Caco-2 (cell line): ENCODE data around the gene SMIM14. TPM values are rescaled to one million over a fixed set of nuclear protein-coding genes. Genes with fewer than 3 reads are reported as not detected.
"Not testable (repeated sequence)": the region's sequence is repeated elsewhere in the genome, so short reads cannot be mapped to it uniquely, and the experiment has no call there.

Experiments used
- BruUV-seq: library from RNA; stranded (reverse); fragments of 400-500 nt; replicated peaks from 2 replicates; lab custom pipeline; 2021; lab: Mats Ljungman, UMichigan
- CTCF ChIA-PET: fragments of 300-600 bp; sonication (Branson Sonifier 250); formaldehyde crosslinking; loops from one replicate; lab custom pipeline; 2022; ENCODE audit warnings: antibody characterized with exemption; lab: Charles Lee
- POLR2A ChIA-PET: fragments of 300-600 bp; sonication (Branson Sonifier 250); formaldehyde crosslinking; loops from one replicate; lab custom pipeline; 2022; ENCODE audit warnings: antibody characterized with exemption; lab: Charles Lee
- DNase-seq, 2 experiments: peaks; one replicate each; pipeline versions ENCODE4 v3.0.0 to v3.0.0-alpha.2; 2020 to 2022
- H3K27me3 ChIP-seq: replicated peaks from 2 replicates; pipeline ENCODE4 v1.6.0; 2011; ENCODE audit warnings: low read length; ENCODE audit not compliant: control insufficient read depth, insufficient read depth
- H3K36me3 ChIP-seq: 2 replicates; pipeline ENCODE4 v1.5.1; 2011; ENCODE audit warnings: low read length; ENCODE audit not compliant: control insufficient read depth, insufficient read depth
- H3K4me1 ChIP-seq: fragments of 250-450 bp; sonication (Bioruptor Pico); 2 replicates; pipeline ENCODE4 v1.5.1; 2020; ENCODE audit warnings: mild to moderate bottlenecking
- H3K4me3 ChIP-seq: 2 replicates; pipeline ENCODE4 v1.5.1; 2011; ENCODE audit warnings: low read depth, mild to moderate bottlenecking, control low read depth, low read length
- H3K9me3 ChIP-seq: fragments of 250-450 bp; sonication (Bioruptor Pico); 2 replicates; pipeline ENCODE4 v1.5.1; 2020; ENCODE audit warnings: mild to moderate bottlenecking, moderate library complexity
- H3K27ac Mint-ChIP-seq: one replicate; pipeline ENCODE4 v1.8.0; 2022; ENCODE audit warnings: mixed read lengths; ENCODE audit not compliant: unreplicated experiment
- H3K27me3 Mint-ChIP-seq: one replicate; pipeline ENCODE4 v1.8.0; 2022; ENCODE audit warnings: mixed read lengths; ENCODE audit not compliant: insufficient read depth, unreplicated experiment
- H3K36me3 Mint-ChIP-seq: one replicate; pipeline ENCODE4 v1.8.0; 2022; ENCODE audit warnings: mild to moderate bottlenecking, mixed read lengths; ENCODE audit not compliant: insufficient read depth, unreplicated experiment
- H3K4me1 Mint-ChIP-seq: one replicate; pipeline ENCODE4 v1.8.0; 2022; ENCODE audit warnings: low read depth, mixed read lengths; ENCODE audit not compliant: unreplicated experiment
- H3K4me3 Mint-ChIP-seq: one replicate; pipeline ENCODE4 v1.8.0; 2022; ENCODE audit warnings: mild to moderate bottlenecking, moderate library complexity, mixed read lengths; ENCODE audit not compliant: unreplicated experiment
- H3K9me3 Mint-ChIP-seq: one replicate; pipeline ENCODE4 v1.8.0; 2022; ENCODE audit warnings: mixed read lengths; ENCODE audit not compliant: unreplicated experiment
- CTCF ChIP-seq, 2 experiments: fragments of 200-600 bp in 1 of 2; IDR thresholded peaks; 1 replicate in 1 of 2; 2 replicates in 1 of 2; pipeline versions ENCODE4 v1.5.1 to v1.8.0; 2011 to 2022; ENCODE audit warnings: antibody characterized with exemption in 1 of 2, control low read depth in 1 of 2, inconsistent platforms in 1 of 2, low read depth in 1 of 2, low read length in 1 of 2, mild to moderate bottlenecking in 1 of 2, moderate library complexity in 1 of 2; ENCODE audit not compliant: insufficient read depth in 1 of 2, severe bottlenecking in 1 of 2, unreplicated experiment in 1 of 2
- intact Hi-C: fragments of 100-400 bp; cut with micrococcal nuclease; formaldehyde crosslinking; loops from one replicate; pipeline ENCODE4 v1.10.0; 2022; ENCODE audit not compliant: unreplicated experiment
- total RNA-seq: library from RNA; stranded (reverse); gene quantifications from 2 replicates; pipeline ENCODE4 v1.2.3, GENCODE V29; 2022

The SMIM14 gene
- total RNA-seq, 1 experiment from 2014 or later, result 41.0 TPM

GRCh38 chr4:39505581-39505980 lies 133.1 kb downstream of the SMIM14 start:
- peaks cover 94% of the 10 kb centered on the region for H3K36me3 Mint-ChIP-seq
- no peaks in the 10 kb centered on the region for H3K4me1 Mint-ChIP-seq
- no peak overlapping the region for H3K4me3 Mint-ChIP-seq
- Histone ChIP-seq H3K9me3 (no peaks in the 10 kb centered on the region), H3K4me3 (no peak overlapping the region), H3K4me1 (no peaks in the 10 kb centered on the region), H3K36me3 (peaks cover 5% of the 10 kb centered on the region), H3K27me3 (no peaks in the 10 kb centered on the region)
- H3K27ac Mint-ChIP-seq, result no peak overlapping the region
- intact Hi-C loops, result no loop called here
- TF ChIP-seq CTCF (IDR thresholded peaks at IDR 0.05; ENCODE audit: insufficient read depth in 1 of 2, low read depth in 1 of 2, low read length in 1 of 2, severe bottlenecking in 1 of 2, unreplicated experiment in 1 of 2), result no peak
- ChIA-PET CTCF (interaction anchor here (0.6 kb wide), 1 partner anchor 10 kb away, joined by 4 read pairs; no protein-coding TSS in a partner anchor), POLR2A (interaction anchor here (0.5 to 1.3 kb wide), 2 partner anchors 22 to 69 kb away, joined by 3 to 8 read pairs; partner anchors contain the start of gene UGDH)
- BruUV-seq, result no TSS peak
- H3K9me3 Mint-ChIP-seq, result no peaks in the 10 kb centered on the region
- no peak for DNase-seq
- no peaks in the 10 kb centered on the region for H3K27me3 Mint-ChIP-seq

- Mint-ChIP-seq H3K4me1 (no peaks in the 10 kb centered on the region), H3K27ac (no peak overlapping the region), H3K4me3 (no peak overlapping the region), H3K36me3 (peaks cover 94% of the 10 kb centered on the region), H3K27me3 (no peaks in the 10 kb centered on the region), H3K9me3 (no peaks in the 10 kb centered on the region)
- ChIA-PET POLR2A (no interaction called here), CTCF (no interaction called here)
- intact Hi-C loops, result no loop called here
- TF ChIP-seq CTCF (IDR thresholded peaks at IDR 0.05; ENCODE audit: insufficient read depth in 1 of 2, low read depth in 1 of 2, low read length in 1 of 2, severe bottlenecking in 1 of 2, unreplicated experiment in 1 of 2), result no peak
- no peaks in the 10 kb centered on the region for H3K9me3 ChIP-seq
- DNase-seq, result no peak
- no peaks in the 10 kb centered on the region for H3K27me3 ChIP-seq
- peaks cover 5% of the 10 kb centered on the region for H3K36me3 ChIP-seq
- no peaks in the 10 kb centered on the region for H3K4me1 ChIP-seq
- H3K4me3 ChIP-seq, result no peak overlapping the region
- BruUV-seq, result no TSS peak
Observed at GRCh38 chr4:39504538-39504937, 134.1 kb downstream of the SMIM14 start.

- DNase-seq, H3K36me3 ChIP-seq, H3K27me3 ChIP-seq, H3K27me3 Mint-ChIP-seq, H3K4me1 ChIP-seq, BruUV-seq, H3K4me3 ChIP-seq, H3K9me3 ChIP-seq, H3K9me3 Mint-ChIP-seq, POLR2A ChIA-PET, H3K4me3 Mint-ChIP-seq, CTCF ChIA-PET, H3K4me1 Mint-ChIP-seq, H3K27ac Mint-ChIP-seq, intact Hi-C loops: not testable (repeated sequence)
- H3K36me3 Mint-ChIP-seq, result peaks cover 95% of the 10 kb centered on the region
Observed at GRCh38 chr4:39502664-39503035, 136.0 kb downstream of the SMIM14 start.
